NCI-H510A treated with DMSO at 0.1 percent for 48 hours (cell line): ENCODE results near the gene SEH1L.
"Not testable (repeated sequence)": the region's sequence is repeated elsewhere in the genome, so short reads cannot be mapped to it uniquely, and the experiment has no call there.

Experiments
- DNase-seq: peaks from one replicate; lab custom pipeline; 2025; lab: John Stamatoyannopoulos, UW

The SEH1L gene

GRCh38 chr18:12995952-12996477 is 48.2 kb downstream of the SEH1L start:
- no peak for DNase-seq

DNA sequence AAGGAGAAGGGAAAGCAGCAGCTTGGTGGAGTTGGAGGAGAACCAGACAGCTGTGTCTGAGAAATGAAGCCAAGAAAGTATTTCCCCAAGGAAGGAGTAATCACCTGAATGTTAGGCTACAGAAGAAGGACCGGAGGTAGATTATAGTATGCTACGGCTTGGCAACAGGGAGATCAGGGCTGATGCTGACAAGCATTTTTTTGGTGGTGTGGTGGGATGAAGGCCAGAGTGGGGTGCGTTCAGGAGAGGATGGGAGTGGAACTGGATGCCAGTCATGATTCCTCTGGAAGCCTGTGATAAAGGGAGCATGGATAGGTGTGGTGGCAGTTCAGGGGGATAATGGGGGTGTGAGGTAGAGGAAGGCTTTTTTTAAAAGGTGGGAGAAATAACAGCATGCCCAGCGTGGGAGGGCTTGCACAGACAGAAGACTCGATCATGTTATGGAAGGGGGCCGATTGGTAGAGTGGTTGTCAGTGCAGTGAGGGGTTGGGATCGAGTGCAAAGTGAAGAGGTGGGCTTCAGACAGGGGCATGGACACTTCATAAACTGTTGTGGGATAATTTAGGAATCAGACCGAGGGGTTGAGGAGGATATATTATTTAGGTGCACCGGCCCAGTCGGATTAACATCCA is 49.0 kb downstream of the SEH1L start:
- no peak for DNase-seq

DNA sequence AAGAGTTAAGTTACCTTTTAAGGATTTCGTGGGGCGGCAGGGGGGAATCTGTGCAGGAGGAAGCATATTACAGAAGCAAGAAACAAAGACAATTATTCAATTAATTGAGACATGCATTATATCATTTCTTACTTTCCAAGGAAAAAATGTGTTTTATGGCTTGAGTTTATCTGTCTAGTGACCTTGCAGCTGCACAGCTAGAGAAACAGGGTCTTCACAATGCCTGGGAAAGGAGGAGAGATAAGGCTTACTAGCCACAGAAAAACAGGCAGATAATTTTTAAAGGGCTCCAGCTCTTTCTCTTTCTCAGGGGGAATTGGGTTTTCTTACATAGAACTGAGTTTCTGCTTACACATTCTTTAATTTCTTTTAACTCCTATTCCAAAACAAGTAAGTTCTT is 49.5 kb downstream of the SEH1L start:
- not testable (repeated sequence) for DNase-seq

DNA sequence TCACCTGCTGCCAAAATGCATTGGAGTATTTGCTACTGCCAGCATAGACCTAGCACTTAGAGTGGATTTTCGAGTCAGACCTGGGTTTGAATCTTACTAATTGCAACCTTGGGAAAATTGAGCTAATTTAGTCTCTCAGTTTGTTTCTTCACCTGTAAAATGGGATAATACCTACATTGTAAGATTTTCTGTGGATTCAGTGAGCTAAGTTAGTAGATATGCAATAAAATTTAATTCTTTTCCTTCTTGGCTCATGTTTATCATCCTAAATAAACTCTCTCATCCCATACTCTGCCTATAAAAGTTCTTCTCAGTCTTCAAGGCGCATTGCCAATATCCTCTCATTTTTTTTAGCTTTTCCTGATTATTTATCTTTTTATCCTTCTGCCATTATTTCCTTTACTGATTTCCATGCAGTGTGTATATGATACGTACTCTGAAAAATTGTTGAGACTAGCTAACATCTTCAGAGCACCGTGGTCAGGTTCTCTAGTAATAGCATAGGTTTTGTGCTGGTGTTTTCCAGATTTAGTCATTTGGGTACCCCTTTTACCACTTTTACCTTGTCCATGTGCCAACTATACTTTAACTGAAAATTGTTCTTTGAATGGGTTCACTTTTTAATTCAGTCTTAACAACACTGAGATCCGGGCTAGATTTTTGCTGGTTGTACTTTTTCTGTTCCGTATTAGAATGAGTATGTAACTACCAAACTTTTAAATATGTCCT is 50.7 kb downstream of the SEH1L start:
- DNase-seq: no peak

DNA sequence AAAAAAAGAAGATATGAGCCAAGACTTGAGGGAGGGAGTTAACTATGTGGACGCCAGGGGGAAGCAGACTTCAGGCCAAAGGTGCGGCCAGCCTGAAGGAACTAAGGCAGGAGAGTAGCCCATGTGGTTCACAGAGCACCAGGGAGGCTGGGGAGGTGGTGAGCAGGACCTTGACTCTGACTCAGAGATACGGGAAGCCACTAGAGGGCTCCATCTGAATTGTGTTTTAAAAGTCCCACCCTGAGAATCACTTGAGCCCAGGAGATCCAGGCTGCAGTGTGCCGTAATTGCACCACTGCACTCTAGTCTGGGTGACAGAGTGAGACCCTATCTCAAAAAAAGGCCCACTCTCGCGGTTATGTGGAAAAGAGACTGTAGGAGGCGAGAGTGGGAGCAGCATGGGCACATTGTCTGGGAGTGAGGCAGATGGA is 55.7 kb downstream of the SEH1L start:
- DNase-seq: no peak

DNA sequence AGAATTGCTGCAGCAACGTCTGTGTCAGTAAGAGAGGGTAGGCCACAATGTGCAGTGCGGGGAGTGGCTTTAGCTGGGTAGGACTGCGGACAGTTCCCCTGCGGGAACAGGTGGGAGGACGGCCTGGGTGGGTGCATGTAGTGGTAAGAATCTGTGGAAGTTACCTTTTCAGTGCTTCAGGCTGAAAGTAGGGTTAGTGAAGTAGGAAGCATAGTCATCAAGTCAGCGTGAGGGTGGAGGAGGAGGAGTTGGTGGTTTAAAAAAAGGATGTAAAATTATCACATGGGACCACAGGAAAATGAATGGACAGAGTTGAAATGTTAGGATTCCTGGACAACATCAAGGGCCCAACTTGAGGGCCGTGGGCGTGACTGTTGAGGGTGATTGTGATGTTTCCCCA is 56.6 kb downstream of the SEH1L start:
- DNase-seq: no peak

DNA sequence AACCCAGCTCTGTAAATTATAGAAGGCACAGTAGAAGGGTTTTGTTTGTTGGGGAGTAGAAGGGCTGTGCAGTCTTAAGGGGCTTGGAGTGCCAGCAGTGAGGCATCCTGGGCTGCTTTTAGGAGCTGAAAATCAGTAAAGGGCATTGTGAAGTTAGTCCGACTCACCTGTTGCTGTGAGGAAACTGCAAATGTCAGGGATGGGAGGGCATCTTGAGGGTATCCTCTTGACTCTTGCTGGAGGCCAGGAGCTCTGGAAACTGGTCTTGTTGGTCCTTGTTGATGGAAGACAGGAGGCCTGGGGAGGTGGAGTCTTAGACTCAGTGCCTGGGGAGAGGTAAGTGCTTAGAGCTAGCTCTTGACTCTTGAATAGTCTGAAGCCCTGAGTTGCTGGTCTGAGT is 57.5 kb downstream of the SEH1L start:
- no peak for DNase-seq

DNA sequence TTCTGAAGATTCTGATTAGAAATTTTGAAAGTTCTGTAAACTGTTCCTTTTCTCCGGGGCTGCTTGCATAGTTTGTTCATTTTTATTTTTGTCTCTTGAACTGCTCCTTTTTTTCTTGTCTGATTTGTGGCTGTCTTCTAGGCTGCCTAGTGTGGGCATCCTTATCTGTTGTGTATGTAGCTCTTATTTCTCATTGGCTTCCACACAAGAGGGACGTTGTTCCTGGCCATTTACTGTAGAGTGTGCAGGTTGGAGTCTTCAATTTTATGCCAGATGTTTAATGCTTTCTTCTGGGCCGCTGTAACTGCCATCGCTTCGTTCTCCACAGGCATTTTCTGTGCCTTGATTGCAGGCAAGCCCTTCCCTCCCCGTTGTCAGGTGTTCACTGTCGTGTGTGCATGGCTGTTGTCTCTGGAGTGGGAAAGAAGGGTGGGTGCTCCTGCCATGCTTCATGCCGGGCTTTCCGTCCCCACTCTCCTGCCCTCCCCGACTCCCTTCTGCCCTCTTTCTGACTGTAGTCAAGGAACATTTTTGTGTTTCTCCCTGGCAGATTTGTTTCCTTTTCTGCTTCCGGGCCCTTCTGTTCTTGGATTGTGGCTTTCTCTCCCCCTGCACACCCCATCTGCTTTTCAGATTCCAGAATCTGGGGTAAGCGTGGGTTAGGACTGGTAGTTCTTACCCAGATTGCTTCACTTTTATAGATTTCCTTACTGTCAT is 58.9 kb downstream of the SEH1L start:
- no peak for DNase-seq

GRCh38 chr18:13007248-13007560 is 59.4 kb downstream of the SEH1L start:
- no peak for DNase-seq

- no peak for DNase-seq
Observed at GRCh38 chr18:13011719-13012118, 63.9 kb downstream of the SEH1L start.

DNA sequence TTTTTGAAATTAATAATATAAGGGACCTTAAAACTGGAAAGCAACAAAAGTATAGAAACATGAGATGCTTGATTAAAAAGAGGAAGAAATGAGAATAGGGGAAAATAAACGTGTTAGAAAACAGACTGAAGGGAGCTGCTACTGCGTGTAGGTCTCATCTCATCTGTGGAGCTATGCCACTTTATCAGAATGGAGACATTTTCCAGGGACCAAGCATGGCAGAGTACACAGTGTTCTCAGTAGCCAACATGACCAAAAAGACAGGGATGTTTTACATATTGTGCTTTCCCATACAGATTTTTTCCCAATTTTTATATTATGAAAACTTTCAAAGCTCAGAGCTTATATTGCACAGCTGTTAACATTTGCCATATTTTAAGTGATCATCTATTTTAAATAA is 66.4 kb downstream of the SEH1L start:
- DNase-seq: no peak

GRCh38 chr18:13014818-13015217 is 67.0 kb downstream of the SEH1L start:
- no peak for DNase-seq

DNA sequence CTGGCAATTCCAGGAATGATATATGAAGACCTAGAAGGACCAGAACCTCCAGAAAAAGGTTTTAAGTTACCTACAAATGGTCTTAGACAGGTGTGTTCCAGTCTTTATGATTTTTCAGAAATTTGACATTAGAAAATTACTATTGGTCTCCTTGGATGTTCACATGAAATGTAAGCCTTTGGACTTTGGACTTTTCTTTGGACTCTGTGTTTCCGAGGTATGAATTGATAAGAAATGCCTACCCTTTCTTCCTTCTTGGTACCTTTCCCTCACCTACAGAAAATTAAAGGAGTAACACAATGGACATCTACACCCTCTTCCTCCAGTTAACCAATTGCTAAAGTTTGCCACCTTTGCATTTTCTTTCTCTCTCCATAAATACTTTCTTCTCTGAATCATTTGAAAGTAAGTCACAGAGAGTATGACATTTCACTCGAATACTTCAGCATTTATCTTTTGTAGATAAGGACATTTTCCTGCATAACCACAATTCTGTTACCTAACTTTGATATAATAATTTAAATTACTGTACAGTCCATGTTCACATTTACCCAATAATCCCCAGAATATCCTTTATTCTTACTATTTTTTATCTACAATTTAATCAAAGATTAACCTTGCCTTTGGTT is 69.5 kb downstream of the SEH1L start:
- no peak for DNase-seq

- DNase-seq: no peak
Observed at GRCh38 chr18:13018374-13018773, 70.6 kb downstream of the SEH1L start.

DNA sequence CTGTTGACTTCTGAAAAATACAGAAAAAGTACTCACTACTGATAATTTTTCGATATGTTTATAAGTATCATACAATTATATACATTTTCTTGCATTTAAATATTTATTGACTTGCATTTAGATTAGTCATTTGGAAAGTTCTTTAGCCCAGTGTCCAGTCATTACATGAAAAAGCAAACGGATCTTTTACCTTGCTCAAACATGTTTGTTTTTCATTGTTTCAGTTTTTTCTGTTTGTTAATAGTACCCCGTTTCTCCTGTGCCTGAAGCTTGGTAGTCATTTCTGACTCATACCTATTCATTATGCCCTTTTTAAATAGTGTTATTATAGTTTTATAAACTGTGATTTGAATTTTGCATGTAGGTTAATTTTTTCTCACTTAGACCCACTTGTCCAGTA is 71.5 kb downstream of the SEH1L start:
- DNase-seq: no peak

DNA sequence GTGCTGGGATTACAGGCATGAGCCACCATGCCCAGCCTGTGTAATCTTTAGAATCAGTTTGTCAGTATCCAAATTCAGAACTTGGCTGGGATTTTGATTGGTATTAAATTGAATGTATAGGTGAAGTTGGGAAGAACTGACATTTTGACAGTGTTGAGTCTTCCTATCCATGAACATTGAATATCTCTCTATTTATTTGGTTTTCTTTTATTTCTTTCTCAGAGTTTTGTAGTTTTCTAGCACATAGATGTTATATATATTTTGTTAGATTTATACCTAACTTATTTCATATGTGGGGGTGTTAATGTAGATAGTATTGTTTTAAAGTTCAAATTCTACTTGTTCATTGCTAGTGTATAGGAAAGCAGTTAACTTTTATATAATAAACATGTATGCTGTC is 74.8 kb downstream of the SEH1L start:
- DNase-seq: no peak

DNA sequence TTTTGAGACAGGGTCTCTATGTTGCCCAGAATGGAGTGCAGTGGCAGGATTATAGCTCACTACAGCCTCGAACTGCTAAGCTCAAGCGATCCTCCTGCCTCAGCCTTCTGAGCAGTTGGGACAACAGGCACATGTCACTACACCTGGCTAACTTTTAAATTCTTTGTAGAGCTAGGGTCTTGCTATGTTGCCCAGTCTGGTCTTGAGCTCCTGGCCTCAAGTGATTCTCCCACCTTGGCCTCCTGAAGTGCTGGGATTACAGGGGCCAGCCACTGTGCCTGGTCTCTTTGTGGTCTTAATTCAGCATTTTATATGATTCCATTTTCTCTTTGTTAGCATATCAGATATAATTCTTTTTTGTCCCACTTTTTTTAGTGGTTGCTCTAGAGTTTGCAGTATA is 77.4 kb downstream of the SEH1L start:
- DNase-seq: no peak

GRCh38 chr18:13026583-13027270 is 78.9 kb downstream of the SEH1L start:
- no peak for DNase-seq

DNA sequence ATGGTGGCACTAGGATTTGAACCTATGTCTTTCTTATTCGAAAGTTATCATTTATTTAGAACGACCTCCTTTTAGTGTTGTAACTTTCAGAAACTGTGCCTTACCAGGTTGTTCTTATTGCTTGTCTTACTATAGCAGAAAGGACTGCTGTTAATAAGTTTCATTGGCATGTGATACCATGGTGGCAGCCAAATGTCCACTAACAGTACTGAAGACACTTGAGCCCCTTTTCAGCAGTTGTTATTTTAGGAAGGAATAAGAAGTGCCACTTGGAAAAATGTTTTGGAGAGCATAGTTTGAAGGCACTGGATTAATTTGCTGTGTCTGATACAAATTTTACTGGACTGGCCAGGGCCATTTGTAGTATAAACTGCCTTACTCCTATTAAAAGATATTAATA is 81.1 kb downstream of the SEH1L start:
- DNase-seq: no peak

DNA sequence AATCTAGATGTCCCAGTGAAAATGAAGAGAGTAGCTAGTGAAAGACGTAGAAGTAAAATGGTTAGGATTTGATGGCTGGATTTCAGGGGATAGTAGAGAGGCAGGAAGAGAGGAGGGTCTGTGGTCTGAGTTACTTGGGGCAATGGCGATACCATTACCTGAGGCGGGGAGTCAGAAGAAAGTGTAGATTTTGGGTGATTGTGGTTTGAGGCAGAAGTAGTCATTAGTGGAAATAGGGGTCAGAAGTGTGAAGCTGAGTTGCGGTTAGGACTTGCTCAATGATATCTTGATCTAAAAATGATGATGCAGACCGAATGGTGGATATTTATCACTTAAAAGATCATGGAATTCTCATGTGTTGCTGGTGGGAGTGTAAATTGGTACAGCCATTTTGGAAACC is 84.4 kb downstream of the SEH1L start:
- no peak for DNase-seq

DNA sequence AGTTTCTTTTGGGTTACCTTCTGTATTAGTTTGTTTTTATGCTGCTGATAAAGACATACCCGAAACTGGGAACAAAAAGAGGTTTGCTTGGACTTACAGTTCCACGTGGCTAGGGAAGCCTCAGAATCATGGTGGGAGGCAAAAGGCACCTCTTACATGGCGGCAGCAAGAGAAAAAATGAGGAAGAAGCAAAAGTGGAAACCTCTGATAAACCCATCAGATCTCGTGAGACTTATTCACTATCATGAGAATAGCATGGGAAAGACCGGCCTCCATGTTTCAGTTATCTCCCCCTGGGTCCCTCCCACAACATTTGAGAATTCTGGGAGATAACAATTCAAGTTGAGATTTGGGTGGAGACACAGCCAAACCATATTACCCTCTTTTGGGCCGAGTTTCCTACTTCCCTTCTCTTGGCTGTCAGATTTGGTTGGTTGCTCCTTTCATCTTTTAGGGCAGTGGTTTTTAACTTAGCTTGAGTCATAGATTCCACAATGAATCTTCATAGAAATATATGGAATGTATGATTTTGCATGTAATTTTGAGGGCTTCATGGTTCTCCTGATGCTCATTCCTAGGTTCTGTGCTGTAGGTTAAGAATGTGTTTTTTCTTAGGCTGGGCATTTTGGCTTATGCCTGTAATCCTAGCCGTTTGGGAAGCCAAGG is 87.6 kb downstream of the SEH1L start:
- DNase-seq: no peak
